ENCODE results near the gene TXNIP.

TXNIP gene

GRCh38 chr1:145959957-145960467 is 36.4 kb downstream of the TXNIP start:
- Histone ChIP-seq H3K27me3 (no peaks in the 10 kb centered on the region), H3K36me3 (no peaks in the 10 kb centered on the region; the same call in 1 of the 2 replicates), H3K4me1 (peaks cover 8% of the 10 kb centered on the region), H3K9me3 (no peaks in the 10 kb centered on the region), H3K4me3 (ENCODE audit: low read depth, low read length) (peak overlapping the region; percentile 88)
- TF ChIP-seq, protein P1, sequence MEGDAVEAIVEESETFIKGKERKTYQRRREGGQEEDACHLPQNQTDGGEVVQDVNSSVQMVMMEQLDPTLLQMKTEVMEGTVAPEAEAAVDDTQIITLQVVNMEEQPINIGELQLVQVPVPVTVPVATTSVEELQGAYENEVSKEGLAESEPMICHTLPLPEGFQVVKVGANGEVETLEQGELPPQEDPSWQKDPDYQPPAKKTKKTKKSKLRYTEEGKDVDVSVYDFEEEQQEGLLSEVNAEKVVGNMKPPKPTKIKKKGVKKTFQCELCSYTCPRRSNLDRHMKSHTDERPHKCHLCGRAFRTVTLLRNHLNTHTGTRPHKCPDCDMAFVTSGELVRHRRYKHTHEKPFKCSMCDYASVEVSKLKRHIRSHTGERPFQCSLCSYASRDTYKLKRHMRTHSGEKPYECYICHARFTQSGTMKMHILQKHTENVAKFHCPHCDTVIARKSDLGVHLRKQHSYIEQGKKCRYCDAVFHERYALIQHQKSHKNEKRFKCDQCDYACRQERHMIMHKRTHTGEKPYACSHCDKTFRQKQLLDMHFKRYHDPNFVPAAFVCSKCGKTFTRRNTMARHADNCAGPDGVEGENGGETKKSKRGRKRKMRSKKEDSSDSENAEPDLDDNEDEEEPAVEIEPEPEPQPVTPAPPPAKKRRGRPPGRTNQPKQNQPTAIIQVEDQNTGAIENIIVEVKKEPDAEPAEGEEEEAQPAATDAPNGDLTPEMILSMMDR (IDR thresholded peaks at IDR 0.05; ENCODE audit: low read depth, low read length): no peak
- DNase-seq: no peak

DNA sequence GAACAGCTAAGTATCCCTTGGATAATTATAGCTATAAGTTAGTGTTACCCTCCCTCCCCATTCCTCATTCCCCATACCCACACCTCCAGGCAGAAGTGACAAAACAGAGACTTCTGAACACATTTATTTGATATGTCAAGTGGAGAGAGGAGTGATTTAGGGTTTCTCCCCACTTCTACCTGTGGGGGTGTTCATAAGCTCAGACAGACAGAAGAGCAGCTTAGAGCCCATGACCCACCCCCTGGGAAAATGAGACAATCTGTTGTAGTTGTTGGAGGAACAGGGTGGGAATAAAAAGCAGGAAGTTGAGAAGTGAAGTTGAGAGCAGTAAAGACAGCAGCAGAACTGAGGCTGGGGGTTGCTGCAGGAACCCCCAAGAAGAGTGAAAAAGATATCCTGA is 37.0 kb downstream of the TXNIP start:
- H3K27me3 ChIP-seq: no peaks in the 10 kb centered on the region
- TF ChIP-seq, protein P1 (IDR thresholded peaks at IDR 0.05; ENCODE audit: low read depth, low read length): no peak
- no peaks in the 10 kb centered on the region; the same call in 1 of the 2 replicates for H3K36me3 ChIP-seq
- no peak for DNase-seq
- H3K9me3 ChIP-seq: no peaks in the 10 kb centered on the region
- peaks cover 8% of the 10 kb centered on the region for H3K4me1 ChIP-seq
- H3K4me3 ChIP-seq (ENCODE audit: low read depth, low read length): no peak overlapping the region; the same call in 1 of the 2 replicates

DNA sequence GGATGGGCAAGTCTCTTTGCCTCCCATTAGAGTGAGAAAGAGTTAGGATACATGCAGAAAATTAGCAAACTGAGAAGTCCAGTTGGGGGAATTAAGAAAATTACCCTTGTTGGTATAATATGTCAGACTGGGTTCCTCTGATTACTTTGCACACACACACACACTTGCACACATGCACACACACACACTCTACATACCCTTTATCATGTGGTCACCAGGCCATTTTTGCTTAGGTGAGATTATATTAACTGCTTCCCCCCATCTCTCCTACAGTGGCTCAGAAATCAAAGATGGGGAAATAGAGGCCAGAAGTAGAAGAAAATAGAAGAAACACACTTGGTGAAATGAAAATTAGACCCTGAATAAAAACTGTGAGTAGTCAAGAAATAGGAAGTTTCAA is 37.6 kb downstream of the TXNIP start:
- TF ChIP-seq, protein P1 (IDR thresholded peaks at IDR 0.05; ENCODE audit: low read depth, low read length): no peak
- Histone ChIP-seq H3K36me3 (no peaks in the 10 kb centered on the region; the same call in 1 of the 2 replicates), H3K9me3 (no peaks in the 10 kb centered on the region), H3K4me1 (peaks cover 8% of the 10 kb centered on the region), H3K27me3 (no peaks in the 10 kb centered on the region), H3K4me3 (ENCODE audit: low read depth, low read length) (no peak overlapping the region)
- no peak for DNase-seq

DNA sequence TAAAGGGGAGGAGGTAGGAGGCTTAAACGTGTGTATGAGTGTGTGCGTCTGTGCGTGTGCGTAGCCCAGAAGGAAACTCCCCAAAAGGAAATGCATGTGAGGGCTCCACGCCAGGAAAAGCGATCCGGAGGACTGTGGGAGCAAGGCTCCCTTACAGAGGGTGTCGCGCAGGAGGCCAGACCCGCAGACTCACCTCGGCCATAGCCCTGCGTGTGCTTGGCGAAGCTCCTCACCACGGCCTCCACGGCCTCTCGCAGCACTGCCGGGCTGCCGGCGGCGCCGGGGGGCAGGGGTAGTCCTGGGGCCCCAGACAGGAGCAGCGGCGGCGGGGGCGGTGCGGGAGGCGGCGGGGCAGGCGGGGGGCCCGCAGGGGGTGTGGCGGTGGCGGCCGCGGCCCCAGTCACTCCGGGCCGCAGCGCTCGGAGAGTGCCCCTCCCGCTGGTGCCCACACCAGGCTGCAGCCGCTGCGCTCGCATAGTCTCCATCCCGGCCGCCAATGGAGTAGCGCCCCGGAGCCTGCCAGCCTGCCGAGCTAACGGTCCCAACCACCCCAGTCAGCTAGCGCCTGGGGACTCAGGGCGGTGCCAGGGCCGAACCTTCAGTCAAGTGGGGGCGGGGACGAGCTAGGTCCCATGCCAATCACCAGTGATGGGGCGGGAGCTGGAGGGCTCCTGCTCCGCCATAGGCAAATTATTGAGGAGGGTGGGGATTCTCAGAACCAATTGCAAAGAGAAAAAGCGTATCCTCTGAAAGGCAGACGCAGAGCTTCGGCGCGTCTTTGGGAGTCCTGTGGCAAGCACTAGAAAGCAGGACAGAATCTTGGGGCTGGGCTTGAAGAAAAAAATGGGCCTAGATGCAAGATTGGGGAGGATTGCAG is 38.7 kb downstream of the TXNIP start, which contains the start of gene LIX1L:
LIX1L (minus strand) TSS at position 575 of the 877 bp plus-strand sequence; CDS start at position 485, 90 bp downstream.
- Histone ChIP-seq H3K27me3 (no peaks in the 10 kb centered on the region), H3K4me3 (ENCODE audit: low read depth, low read length) (peak within 1 kb of the TSS; percentile 78), H3K9me3 (no peaks in the 10 kb centered on the region), H3K4me1 (peaks cover 8% of the 10 kb centered on the region), H3K36me3 (no peaks in the 10 kb centered on the region; the same call in 1 of the 2 replicates)
- peak; percentile 98 for DNase-seq
- TF ChIP-seq, protein P1 (IDR thresholded peaks at IDR 0.05; ENCODE audit: low read depth, low read length): no peak

DNA sequence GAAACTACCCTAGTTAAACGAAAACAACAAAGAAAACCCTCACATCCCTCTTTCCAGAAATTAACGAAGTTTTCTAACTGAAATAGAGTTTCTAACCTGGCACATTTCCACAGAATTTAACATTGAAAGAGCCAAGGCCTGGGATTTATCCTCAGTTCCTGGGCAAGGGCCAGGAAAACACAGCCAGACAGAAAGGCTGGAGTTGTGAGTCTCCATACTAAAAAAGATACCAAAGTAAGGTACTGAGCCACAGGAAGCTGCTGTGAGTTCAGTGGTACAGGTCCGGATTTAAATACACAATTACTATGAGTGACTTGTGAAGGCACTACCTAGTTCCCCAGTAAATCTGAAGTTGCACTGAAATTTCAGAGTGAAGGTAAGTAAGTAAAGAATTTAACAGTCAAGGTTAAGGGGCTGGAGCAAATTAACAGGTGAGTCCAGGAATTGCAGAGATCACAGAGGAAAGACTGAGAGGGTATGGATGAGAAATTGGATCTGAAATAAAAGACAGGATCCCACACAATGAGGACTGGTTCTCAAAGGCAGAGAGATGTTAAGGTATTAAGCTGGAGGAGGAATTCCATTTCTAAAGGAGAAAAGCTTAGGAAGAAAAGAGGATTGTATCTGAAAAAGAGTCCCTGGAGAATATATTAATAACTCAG is 39.5 kb downstream of the TXNIP start:
- Histone ChIP-seq H3K9me3 (no peaks in the 10 kb centered on the region), H3K4me3 (ENCODE audit: low read depth, low read length) (peak overlapping the region; percentile 78), H3K4me1 (peaks cover 8% of the 10 kb centered on the region), H3K27me3 (no peaks in the 10 kb centered on the region), H3K36me3 (no peaks in the 10 kb centered on the region; the same call in 1 of the 2 replicates)
- DNase-seq: no peak
- TF ChIP-seq, protein P1 (IDR thresholded peaks at IDR 0.05; ENCODE audit: low read depth, low read length): no peak

All from BE2C (cell line).